HG03060 (cell line): ENCODE data around the gene KHDC4.
A peak's percentile ranks its signal among the peaks of the same experiment; 100 is the strongest.

Experiments used
- ATAC-seq: cut with Tn5 transposase; IDR thresholded peaks from one replicate; pipeline ENCODE4 v1.9.1; 2021; ENCODE audit warnings: low read depth, moderate number of reproducible peaks; ENCODE audit not compliant: unreplicated experiment

KHDC4 gene

GRCh38 chr1:155934097-155934935 lies at the start of gene KHDC4:
Gene KHDC4, minus strand, starts transcription at chr1:155934413. Its CDS starts 40 bp downstream, at chr1:155934373.
- ATAC-seq = peak; percentile 72

- ATAC-seq = no peak
These were observed 49.2 kb upstream of the KHDC4 start for GRCh38 chr1:155983191-155984024.

GRCh38 chr1:155982106-155982505 lies 47.9 kb upstream of the KHDC4 start:
- no peak for ATAC-seq

- ATAC-seq = no peak
These were observed 47.3 kb upstream of the KHDC4 start for GRCh38 chr1:155981266-155982088.

GRCh38 chr1:155979597-155980343 lies 45.6 kb upstream of the KHDC4 start:
- ATAC-seq = no peak

- no peak for ATAC-seq
These were observed 44.8 kb upstream of the KHDC4 start for GRCh38 chr1:155978973-155979429.

- no peak for ATAC-seq
These were observed 44.2 kb upstream of the KHDC4 start, which contains the start of gene ARHGEF2 for GRCh38 chr1:155978325-155978972. Gene ARHGEF2, minus strand, starts transcription at chr1:155978547. Its CDS starts 120 bp downstream, at chr1:155978427.

- no peak for ATAC-seq
These were observed 43.6 kb upstream of the KHDC4 start for GRCh38 chr1:155977690-155978324.

- no peak for ATAC-seq
These were observed 42.9 kb upstream of the KHDC4 start for GRCh38 chr1:155976913-155977689.

GRCh38 chr1:155976062-155976912 lies 42.1 kb upstream of the KHDC4 start:
- no peak for ATAC-seq

- no peak for ATAC-seq
These were observed 41.3 kb upstream of the KHDC4 start for GRCh38 chr1:155975375-155976061.

- no peak for ATAC-seq
These were observed 40.2 kb upstream of the KHDC4 start for GRCh38 chr1:155974208-155975115.

GRCh38 chr1:155973723-155974122 lies 39.5 kb upstream of the KHDC4 start:
- ATAC-seq = no peak

- ATAC-seq = no peak
These were observed 37.9 kb upstream of the KHDC4 start for GRCh38 chr1:155971910-155972809.
